Body of pancreas (tissue), 4 donors: ENCODE results near the gene SORL1. TPM values are rescaled to one million over a fixed set of nuclear protein-coding genes. Genes with fewer than 3 reads are reported as not detected.
"Not testable (repeated sequence)": the region's sequence is repeated elsewhere in the genome, so short reads cannot be mapped to it uniquely, and the experiment has no call there.

ENCODE experiments used
- ATAC-seq: fragments of 150-250 bp; one replicate; pipeline ENCODE4 v1.9.1; 2016
- DNase-seq, 4 donors: peaks; one replicate each; pipeline ENCODE4 v3.0.0-alpha.2; 2019
- H3K27ac ChIP-seq, 4 donors: fragments of 200-600 bp; sonication (generic); 1 replicate in 3 of 4; 2 replicates in 1 of 4; pipeline versions ENCODE4 v1.5.1 to v1.6.1; 2016 to 2019; ENCODE audit warnings: mild to moderate bottlenecking in 1 of 4, mixed read lengths in 1 of 4, moderate library complexity in 1 of 4
- H3K27me3 ChIP-seq, 2 donors: fragments of 200-600 bp; sonication (generic); one replicate each; pipeline ENCODE4 v1.6.0; 2016; ENCODE audit warnings: mild to moderate bottlenecking in 1 of 2
- H3K36me3 ChIP-seq, 2 donors: fragments of 200-600 bp; sonication (generic); replicated peaks in 1 of 2; 2 replicates each; pipeline ENCODE4 v1.5.1; 2016; ENCODE audit warnings: low read depth in 2 of 2; ENCODE audit not compliant: insufficient read depth in 1 of 2
- H3K4me1 ChIP-seq: fragments of 200-600 bp; sonication (generic); one replicate; pipeline ENCODE4 v1.6.0; 2016
- H3K4me3 ChIP-seq, 2 donors: fragments of 200-600 bp; sonication (generic); 1 replicate in 1 of 2; 2 replicates in 1 of 2; pipeline ENCODE4 v1.5.1; 2016 to 2019
- H3K9me3 ChIP-seq, 3 donors: fragments of 200-600 bp; sonication (generic); 1 replicate in 2 of 3; 2 replicates in 1 of 3; pipeline ENCODE4 v1.5.1; 2016
- POLR2A ChIP-seq, 3 donors: fragments of 450-650 bp; IDR thresholded peaks; one replicate each; pipeline ENCODE4 v1.6.1; 2016; ENCODE audit warnings: antibody characterized with exemption in 3 of 3, mild to moderate bottlenecking in 2 of 3
- WGBS, 2 donors: methylation state at CpG; one replicate each; pipeline ENCODE4 v1.1.5; 2017; 5-methylcytosine and 5-hydroxymethylcytosine counted together
- intact Hi-C: fragments of 100-400 bp; cut with DNase I; formaldehyde crosslinking; loops from one replicate; pipeline ENCODE4 v1.15.1; 2023
- total RNA-seq, 2 donors: library from RNA; depleted of rRNA; stranded (reverse); fragments of >200 nt; gene quantifications; one replicate each; pipeline ENCODE4 v1.1.0, GENCODE V29; 2016
- TF ChIP-seq, protein P1 (sequence below), 7 experiments: fragments of 450-650 bp in 4 of 7; fragments of 200-600 bp in 3 of 7; sonication (generic) in 3 of 7; IDR thresholded peaks; one replicate each; pipeline ENCODE4 v1.5.1; 2016 to 2019; ENCODE audit warnings: antibody characterized with exemption in 7 of 7

Gene SORL1
- total RNA-seq, 2 donors from 2014 or later = 25.1 to 26.5 TPM

DNA sequence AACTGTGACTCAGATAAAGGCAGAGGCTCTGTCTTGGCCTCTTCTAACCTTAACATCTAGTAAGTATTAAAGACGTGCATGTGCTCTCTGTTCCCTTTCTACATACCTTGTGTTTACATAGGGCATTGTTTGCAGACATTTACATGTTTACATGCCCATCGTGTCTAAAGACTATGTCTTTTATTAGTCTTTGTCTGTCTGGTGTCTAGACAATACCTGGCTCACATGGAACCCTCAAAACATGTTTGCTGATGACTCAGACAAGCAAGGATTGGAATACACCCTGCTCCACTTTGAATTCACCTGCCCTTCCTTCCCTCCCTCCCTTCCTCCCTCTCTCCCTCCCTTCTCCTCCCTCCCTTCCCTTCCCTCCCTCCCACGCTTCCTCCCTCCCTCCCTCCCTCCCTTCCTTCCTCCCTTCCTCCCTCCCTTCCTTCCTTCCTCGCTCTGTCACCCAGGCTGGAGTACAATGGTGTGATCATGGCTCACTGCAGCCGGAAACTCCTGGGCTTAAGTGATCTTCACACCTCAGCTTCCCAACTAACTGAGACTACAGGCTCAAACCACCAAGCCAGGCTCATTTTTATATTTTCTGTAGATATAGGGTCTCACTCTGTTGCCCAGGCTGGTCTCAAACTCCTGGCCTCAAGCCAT is 24.4 kb downstream of the SORL1 start:
- Histone ChIP-seq H3K4me1 (peaks cover 13% of the 10 kb centered on the region), H3K27ac (no peak overlapping the region), H3K27me3 (no peaks in the 10 kb centered on the region), H3K9me3 (no peaks in the 10 kb centered on the region), H3K4me3 (no peak overlapping the region), H3K36me3 (no peaks in the 10 kb centered on the region)
- no peak for TF ChIP-seq POLR2A (IDR thresholded peaks at IDR 0.05)
- TF ChIP-seq, protein P1, sequence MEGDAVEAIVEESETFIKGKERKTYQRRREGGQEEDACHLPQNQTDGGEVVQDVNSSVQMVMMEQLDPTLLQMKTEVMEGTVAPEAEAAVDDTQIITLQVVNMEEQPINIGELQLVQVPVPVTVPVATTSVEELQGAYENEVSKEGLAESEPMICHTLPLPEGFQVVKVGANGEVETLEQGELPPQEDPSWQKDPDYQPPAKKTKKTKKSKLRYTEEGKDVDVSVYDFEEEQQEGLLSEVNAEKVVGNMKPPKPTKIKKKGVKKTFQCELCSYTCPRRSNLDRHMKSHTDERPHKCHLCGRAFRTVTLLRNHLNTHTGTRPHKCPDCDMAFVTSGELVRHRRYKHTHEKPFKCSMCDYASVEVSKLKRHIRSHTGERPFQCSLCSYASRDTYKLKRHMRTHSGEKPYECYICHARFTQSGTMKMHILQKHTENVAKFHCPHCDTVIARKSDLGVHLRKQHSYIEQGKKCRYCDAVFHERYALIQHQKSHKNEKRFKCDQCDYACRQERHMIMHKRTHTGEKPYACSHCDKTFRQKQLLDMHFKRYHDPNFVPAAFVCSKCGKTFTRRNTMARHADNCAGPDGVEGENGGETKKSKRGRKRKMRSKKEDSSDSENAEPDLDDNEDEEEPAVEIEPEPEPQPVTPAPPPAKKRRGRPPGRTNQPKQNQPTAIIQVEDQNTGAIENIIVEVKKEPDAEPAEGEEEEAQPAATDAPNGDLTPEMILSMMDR (IDR thresholded peaks at IDR 0.05) = no peak
- 53 to 55% methylated on average over 5 of the region's 5 CpGs for WGBS, 2 donors
- intact Hi-C loops = no loop called here
- no peak for DNase-seq
- ATAC-seq = no peak

DNA sequence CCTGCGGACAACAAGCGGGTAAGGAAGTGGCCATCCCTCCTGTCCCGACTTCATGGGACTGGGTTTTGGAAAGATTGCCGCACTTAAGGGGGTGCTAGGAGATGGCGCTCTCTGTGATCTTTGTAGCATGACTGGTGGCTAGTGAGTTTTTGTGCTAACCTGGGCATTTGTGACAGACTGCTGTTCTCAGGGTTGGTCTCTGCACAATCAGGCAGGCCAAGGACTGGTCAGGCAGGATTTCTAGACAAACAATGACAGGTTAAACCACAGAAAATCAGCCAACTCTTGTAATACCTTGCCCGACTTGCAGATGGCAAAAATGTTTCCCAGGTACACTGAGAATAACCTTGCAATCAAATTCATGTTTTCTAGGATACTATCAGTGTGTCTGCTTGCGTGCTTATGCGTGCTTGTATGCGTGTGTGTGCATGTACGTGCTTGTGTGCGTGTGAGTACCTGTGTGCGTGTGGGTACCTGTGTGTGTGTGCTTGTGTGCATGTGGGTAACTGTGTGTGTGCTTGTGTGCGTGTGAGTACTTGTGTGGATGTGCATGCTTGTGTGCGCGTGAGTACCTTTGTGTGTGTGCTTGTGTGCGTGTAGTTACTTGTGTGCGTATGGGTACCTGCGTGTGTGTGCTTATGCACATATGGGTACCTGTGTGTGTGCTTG is 26.2 kb downstream of the SORL1 start:
- Histone ChIP-seq H3K4me3 (no peak overlapping the region), H3K27me3 (no peaks in the 10 kb centered on the region), H3K9me3 (no peaks in the 10 kb centered on the region), H3K4me1 (peaks cover 13% of the 10 kb centered on the region), H3K27ac (peak overlapping the region in 3 of 4 donors; percentile 6 to 46 (median 32)), H3K36me3 (no peaks in the 10 kb centered on the region)
- intact Hi-C loops = no loop called here
- DNase-seq (peak; percentile 20 to 55 (median 48)), ATAC-seq (peak; percentile 81)
- TF ChIP-seq, protein P1 (IDR thresholded peaks at IDR 0.05) = no peak
- no peak for TF ChIP-seq POLR2A (IDR thresholded peaks at IDR 0.05)
- 57 to 65% methylated on average over 18 of the region's 18 CpGs for WGBS, 2 donors

DNA sequence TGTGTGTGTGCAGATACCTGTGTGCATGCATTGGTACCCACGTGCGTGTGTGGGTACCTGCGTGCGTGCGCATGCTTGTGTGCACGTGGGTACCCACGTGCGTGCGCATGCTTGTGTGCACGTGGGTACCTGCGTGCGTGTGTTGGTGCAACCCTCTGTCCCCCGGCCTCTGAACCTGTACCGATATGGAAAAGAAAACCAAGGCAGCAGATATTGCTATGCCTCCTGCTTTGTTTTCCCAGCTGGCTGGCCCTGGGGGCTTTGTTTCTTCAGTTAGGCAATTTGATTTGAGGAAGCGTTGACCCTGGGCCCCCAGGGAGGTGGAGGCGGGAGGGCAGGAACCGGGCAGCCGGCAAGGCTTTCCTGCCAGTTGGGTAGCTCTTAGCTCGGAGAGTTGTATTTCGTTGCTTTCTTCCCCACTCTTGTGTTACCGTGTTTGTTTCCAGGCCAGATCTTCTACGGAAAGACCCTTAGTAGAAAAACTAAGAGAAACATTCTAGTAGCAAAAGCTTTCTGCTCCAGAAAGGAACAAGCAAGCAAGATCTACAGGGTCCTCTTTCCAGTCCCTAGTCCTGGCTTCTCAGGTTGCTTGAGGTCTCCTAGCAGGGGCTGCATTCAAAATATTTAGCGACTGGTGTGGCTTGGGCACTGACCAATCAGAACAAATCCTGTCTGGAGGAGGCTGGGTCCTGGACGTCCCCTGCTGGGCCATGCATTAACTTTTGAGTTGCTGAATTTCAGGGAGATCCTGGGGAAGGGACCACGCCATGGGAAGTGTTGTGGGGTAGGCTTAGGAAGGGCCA is 27.0 kb downstream of the SORL1 start:
- H3K27me3 ChIP-seq = no peaks in the 10 kb centered on the region
- H3K4me3 ChIP-seq = no peak overlapping the region
- H3K4me1 ChIP-seq = peaks cover 13% of the 10 kb centered on the region
- intact Hi-C loops = no loop called here
- WGBS, 2 donors = 38 to 57% methylated on average over 13 to 25 of the region's 25 CpGs
- peak in 1 of 4 donors; percentile 11 for DNase-seq
- no peak for ATAC-seq
- TF ChIP-seq POLR2A (IDR thresholded peaks at IDR 0.05) = no peak
- TF ChIP-seq, protein P1 (IDR thresholded peaks at IDR 0.05) = no peak
- H3K9me3 ChIP-seq = no peaks in the 10 kb centered on the region
- no peaks in the 10 kb centered on the region for H3K36me3 ChIP-seq
- no peak overlapping the region for H3K27ac ChIP-seq

DNA sequence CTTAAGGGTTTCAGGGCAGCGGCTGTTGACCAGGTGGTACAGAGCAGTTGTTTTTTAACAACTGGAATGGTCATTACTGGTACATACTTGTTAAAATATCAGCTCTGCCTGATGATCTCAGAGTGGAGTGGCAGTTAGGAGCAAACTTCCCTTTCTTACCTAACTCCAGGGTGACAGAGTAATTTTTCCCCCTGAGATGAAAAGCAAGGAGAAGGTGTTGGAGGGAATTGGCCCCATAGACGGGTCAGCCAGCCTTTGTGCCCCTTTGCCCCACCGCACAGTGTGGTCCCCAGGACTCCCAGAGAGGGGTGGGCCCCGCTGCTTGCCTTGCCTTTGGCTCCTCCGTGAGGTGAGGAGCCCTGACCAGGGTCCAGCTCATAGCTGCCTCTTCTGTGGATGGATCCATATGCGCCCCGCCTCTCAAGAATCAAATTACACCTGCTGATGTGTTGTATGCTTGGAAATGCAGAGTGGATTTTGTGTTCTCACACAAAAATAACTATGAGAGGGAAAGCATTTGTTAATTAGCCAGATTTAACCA is 27.7 kb downstream of the SORL1 start:
- H3K4me3 ChIP-seq = no peak overlapping the region
- no peak for DNase-seq
- no peak overlapping the region for H3K27ac ChIP-seq
- H3K9me3 ChIP-seq = no peaks in the 10 kb centered on the region
- TF ChIP-seq POLR2A (IDR thresholded peaks at IDR 0.05) = no peak
- TF ChIP-seq, protein P1 (IDR thresholded peaks at IDR 0.05) = no peak
- no peaks in the 10 kb centered on the region for H3K36me3 ChIP-seq
- intact Hi-C loops = no loop called here
- H3K27me3 ChIP-seq = no peaks in the 10 kb centered on the region
- ATAC-seq = no peak
- H3K4me1 ChIP-seq = peaks cover 13% of the 10 kb centered on the region
- WGBS, 2 donors = 78 to 84% methylated on average over 6 to 7 of the region's 7 CpGs

DNA sequence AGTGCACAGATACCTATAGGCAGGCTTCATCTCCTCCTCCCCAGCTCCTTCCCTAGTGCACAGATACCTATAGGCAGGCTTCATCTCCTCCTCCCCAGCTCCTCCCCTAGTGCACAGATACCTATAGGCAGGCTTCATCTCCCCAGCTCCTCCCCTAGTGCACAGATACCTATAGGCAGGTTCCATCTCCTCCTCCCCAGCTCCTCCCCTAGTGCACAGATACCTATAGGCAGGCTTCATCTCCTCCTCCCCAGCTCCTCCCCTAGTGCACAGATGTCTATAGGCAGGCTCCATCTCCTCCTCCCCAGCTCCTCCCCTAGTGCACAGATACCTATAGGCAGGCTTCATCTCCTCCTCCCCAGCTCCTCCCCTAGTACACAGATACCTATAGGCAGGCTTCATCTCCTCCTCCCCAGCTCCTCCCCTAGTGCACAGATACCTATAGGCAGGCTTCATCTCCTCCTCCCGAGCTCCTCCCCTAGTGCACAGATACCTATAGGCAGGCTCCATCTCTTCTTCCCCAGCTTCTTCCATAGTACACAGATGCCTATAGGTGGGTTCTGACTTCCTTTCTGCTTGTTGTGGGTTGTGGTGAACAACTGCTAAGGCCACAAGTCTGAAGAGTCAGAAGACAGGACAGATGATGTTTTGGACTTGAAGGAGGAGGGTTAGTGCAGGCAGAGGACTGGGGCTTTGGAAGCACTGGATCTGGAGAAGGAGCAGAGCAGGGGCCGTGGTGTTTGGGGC is 29.5 kb downstream of the SORL1 start:
- H3K27me3 ChIP-seq, H3K36me3 ChIP-seq, H3K27ac ChIP-seq, H3K4me3 ChIP-seq, H3K9me3 ChIP-seq, ATAC-seq, DNase-seq, intact Hi-C loops: not testable (repeated sequence)
- 36 to 54% methylated on average over 2 of the region's 2 CpGs for WGBS, 2 donors
- H3K4me1 ChIP-seq = peaks cover 13% of the 10 kb centered on the region
